ENCODE measurements around the gene STX18.
"Not testable (repeated sequence)": the region's sequence is repeated elsewhere in the genome, so short reads cannot be mapped to it uniquely, and the experiment has no call there.

Gene STX18

DNA sequence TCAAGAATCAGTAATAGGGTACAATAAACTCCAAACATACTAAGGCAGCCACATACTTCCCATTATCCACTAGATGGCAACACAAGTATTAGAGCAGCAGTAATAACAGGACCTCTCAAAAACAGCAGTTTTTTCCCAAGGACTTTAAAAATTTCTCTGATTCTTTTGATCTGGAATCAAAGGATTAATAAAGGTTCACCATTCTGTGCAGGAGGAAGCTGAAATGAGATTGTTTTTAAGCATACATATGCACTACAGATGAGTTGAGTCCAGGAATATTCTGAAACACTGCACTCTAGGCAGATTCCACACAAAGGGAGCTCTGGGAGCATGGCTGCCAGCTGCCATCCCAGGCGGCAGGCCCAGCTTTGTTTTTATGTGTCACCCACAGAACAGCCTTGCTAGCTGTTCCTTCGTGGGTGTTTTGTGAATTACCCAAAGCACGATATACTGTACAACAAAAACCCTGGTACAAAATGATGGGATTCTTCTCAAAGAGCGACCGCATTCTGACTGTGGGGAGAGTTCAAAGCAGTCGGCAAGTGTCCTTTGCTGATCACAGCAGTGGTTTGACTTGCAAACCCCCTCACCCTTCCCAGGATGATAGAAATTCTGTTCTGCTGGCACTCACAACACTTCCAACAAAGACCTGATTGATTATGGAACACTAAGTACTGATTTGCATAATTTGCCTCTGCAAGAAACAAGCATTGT, 61.0 kb downstream of the STX18 start:
- DNase-seq (ENCODE audit: low read depth in 2 of 2) = no peak

DNA sequence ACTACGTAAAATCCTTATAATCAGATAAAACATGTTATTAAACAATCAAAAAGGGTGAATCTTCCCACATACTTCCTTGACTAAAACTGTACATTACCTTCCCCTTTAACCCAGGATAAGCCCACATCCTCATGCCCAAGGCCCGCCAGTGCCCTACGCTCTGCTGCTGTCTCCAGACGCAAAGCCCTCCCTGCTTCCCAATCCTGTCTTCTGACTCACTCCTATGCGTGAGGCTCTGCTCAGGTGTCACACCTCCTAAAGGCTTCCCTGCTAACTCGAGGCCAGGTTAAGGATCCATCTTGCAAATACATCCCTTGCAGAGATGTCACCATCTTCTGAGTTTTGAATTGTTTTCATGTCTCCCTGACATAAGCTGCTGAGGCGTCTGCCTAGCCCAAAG, 61.6 kb downstream of the STX18 start:
- no peak for DNase-seq (ENCODE audit: low read depth in 2 of 2)

DNA sequence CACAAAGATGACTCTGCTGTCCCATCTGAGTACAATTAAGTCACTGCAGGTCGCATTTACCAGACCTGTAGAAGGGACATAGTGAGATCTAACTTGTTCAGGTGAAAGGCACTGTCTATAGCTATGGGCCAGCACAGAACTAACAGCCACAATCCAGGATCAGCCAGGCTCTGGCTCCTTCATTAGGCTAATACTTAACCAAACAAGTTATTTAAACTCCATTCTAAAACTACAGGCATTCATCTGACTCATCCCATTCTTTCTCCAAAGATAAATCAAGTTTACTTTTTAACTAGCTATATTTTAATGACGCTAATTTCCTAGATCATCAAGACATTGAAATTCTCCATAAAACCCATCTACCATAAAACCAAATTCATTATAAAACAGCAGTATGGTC, 62.5 kb downstream of the STX18 start:
- no peak for DNase-seq (ENCODE audit: low read depth in 2 of 2)

DNA sequence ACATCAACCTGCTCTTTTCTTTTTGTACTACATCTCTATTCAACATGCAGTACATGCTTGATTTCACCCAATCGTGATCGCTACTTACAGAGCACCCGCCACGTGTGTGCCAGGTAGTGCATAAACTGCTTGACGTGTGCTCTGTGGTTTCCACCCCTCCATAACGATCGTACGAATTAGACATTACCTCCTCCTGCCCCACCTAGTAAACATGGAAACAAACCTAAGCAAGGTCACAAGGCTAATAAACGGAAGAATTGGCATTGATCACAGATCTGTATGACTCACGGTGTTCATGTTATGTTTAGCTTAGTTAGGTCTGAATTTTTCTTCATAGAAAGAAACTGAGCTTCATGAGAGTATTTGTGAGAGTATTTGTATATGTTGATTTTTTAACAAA, 64.1 kb downstream of the STX18 start:
- DNase-seq (ENCODE audit: low read depth in 2 of 2) = no peak

DNA sequence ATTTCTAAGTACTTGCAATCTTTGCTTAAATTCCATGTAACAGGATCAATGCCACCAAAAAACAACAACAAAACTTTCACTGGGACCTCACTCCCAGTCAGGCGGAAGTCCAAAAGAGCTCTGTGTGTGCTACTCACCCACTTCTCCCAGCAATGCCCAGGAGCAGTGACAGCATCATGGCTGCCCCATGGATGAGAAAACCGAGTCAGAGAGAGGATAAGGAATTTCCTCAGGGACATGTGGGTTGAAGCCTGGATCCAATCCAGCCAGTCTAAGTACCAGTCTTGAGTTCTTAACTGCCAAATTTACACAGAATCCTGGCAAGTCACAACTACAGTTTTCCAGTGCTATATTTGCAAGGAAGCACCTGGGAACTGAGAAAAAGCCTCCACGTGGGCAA, 64.5 kb downstream of the STX18 start:
- DNase-seq (ENCODE audit: low read depth in 2 of 2) = no peak

DNA sequence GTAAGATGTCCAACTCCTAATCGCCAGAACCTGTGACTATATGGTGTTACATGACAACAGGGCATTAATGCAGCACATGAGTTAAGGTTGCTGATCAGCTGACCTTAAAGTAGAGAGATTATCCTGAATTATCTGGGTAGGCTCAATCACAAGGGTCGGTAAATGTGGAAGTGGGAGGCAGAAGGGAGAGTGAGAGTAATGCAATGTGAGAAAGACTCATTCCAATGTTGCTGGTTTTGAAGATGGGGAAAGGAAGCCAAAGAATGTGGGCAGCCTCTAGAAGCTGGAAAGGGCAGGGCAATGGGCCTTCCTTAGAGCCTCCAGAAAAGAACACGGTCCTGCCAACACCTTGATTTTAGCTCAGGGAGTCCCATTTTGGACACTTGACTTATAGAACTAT, 67.4 kb downstream of the STX18 start:
- DNase-seq (ENCODE audit: low read depth in 2 of 2) = no peak

DNA sequence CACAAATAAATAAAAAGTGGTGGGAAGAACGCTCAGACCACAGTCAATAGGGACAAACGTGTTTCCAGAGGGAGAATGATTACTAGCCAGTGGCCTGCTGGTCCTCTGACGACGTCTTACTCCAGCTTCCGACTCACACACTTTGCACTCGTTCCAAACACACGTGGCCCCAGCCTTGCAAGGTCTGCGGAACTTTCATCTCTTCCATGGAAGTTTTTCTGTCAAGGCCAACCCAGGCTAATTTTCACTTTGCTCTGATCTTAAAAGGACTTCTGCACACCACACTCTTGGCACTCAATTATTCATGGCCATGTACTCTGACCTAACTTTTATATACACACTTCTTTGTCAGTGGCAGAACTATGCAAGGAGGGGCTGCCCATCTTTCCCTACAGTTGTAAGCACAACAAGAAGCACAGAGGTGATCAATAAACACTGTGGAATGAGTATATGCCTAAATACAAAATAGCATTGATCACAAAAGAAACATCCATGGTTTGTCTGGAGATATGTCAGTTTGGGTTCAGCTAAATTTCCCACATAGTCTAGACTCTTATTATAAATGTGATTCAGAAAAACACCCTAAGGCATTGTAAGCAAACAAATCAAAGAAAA, 69.4 kb downstream of the STX18 start:
- DNase-seq (ENCODE audit: low read depth in 2 of 2) = no peak

DNA sequence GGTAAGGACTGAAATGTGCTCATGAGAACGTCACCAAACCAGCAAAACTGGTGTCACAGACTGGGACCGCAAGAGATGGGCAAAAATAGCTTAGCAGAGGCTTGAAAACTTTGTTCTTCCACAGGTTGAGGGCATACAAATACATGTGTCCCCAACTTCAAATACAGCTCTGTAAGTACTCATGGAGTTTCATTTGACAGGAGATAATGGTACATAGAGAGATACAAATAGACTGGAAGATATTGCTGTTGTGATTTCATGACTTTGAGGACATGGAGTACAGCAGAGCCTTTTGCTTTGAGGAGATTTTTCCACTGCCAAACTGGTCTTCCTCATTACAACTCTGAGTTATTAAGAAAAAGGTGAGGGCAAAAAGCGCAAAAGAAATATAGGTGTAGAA, 70.7 kb downstream of the STX18 start:
- no peak for DNase-seq (ENCODE audit: low read depth in 2 of 2)

DNA sequence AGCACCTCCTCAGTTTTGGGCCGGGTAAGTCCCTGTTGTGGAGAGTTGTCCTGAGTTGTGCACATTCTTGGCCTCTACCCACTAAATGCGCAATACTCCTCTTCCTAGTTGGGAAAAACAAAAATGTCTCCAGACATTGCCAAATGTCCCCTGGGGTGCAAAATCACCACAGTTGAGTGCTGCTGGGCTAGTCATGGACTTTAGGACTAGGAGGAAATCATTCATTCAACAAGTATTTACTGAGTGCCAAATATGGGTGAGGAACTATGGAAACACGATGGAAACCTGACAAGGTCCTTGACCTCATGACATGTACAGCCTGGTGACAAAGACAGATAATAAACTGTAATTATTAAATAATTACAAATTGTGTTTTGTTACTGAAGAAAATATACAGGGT, 71.6 kb downstream of the STX18 start:
- DNase-seq (ENCODE audit: low read depth in 2 of 2) = no peak

DNA sequence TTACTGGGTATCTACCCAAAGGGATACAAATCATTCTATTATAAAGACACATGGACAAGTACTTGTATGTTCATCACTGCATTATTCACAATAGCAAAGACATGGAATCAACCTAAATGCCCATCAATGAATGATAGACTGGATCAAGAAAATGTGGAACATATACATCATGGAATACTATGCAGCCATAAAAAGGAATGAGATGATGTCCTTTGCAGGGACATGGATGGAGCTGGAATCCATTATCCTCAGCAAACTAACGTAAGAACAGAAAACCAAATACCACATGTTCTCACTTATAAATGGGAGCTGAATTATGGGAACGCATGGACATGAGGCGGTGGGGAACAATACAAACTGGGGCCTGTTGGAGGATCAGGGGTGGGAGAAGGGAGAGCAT, 76.6 kb downstream of the STX18 start:
- DNase-seq (ENCODE audit: low read depth in 2 of 2) = not testable (repeated sequence)

DNA sequence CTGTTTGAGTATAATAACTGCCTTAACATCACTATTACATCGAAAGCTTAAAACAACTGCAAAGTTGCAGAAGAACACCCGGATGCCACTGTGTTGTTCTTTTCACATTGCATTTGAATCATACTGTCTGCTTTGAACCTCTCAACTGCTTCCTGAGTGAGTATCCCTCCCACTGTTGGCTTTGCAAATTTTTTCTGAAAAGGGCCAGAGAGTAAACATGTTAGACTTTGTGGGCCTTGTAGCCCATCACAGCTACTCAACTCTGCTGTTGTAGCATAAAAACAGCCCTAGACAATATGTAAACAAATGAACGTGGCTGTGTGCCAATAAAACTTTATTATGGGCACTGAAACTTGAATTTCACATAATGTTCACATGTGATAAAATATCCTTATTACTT, 78.9 kb downstream of the STX18 start:
- no peak for DNase-seq (ENCODE audit: low read depth in 2 of 2)

DNA sequence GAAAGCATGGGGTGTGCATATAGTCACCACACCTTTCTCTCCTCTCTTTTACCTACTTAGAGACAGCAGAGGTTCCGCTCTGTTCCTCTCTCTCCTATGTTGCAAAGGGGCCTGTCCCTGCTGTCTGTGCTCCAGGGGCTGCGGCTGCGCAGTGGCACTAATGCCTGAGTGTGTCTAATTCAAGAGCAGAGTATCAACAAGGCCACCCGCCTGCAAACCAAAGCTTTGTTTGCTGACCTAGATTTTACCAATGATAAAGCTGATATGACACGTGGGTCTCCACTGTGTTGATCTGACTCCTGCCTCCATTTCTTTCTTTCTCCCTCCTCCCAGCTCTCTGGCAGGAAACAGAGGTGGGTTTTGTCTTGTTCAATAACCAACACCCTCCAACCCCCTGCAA, 80.0 kb downstream of the STX18 start:
- DNase-seq (ENCODE audit: low read depth in 2 of 2) = peak in 1 of 2 donors; percentile 1

DNA sequence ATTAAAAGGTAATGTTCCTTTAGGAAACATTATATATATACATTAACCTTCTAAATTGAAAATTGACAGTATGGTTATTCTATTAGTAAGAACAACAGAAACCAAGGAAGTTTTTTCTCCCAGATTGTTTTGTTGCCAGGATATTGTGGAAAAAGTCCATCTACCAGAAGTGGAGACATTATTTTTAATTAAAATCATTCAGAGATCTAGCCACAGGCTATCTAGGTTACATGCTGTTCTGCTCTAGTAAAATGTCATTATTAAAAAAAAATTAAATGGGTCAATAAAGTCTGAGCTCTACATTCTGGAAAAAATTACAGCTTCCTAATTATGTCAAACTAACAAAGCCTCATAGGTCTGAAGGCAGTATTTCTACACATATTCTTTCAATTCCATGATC, 80.7 kb downstream of the STX18 start:
- DNase-seq (ENCODE audit: low read depth in 2 of 2) = no peak

DNA sequence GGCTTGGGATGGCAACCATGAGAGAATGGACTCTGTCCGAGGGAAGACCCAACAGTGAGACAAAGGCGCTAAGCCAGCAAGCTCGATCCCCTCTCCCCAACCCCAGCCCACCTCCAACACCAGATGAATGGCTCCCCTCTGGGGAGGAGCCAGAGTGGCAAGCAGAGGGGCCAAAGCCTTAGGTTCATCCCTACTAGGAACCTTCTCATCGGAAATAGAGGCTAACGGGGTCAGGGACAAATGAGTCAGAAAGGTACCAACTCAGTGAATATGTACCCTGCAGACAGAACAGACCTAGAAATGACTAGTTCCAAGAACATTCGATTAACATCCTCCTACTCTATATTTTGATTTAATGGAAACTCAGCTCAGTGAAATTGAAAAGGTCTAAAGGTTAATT, 81.1 kb downstream of the STX18 start:
- DNase-seq (ENCODE audit: low read depth in 2 of 2) = no peak

DNA sequence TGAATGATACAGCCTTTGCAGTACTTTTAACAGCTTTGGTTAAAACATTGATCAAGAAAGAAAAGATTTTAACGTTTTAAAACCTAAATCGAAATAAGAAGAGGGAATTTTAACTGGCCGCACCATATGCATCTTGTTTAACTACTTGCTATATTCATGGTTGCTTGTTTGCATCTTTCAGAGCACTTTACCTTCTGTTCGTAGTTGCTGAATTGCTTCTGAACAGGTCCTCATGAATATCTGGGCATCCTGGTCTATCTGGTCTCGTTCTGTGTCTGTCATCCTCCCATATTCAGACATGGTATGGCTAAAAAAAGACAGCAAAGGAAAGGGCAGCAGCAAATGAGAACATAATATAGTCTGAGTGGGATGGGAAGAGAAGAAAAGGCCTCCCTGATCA, 82.7 kb downstream of the STX18 start:
- DNase-seq (ENCODE audit: low read depth in 2 of 2) = no peak

DNA sequence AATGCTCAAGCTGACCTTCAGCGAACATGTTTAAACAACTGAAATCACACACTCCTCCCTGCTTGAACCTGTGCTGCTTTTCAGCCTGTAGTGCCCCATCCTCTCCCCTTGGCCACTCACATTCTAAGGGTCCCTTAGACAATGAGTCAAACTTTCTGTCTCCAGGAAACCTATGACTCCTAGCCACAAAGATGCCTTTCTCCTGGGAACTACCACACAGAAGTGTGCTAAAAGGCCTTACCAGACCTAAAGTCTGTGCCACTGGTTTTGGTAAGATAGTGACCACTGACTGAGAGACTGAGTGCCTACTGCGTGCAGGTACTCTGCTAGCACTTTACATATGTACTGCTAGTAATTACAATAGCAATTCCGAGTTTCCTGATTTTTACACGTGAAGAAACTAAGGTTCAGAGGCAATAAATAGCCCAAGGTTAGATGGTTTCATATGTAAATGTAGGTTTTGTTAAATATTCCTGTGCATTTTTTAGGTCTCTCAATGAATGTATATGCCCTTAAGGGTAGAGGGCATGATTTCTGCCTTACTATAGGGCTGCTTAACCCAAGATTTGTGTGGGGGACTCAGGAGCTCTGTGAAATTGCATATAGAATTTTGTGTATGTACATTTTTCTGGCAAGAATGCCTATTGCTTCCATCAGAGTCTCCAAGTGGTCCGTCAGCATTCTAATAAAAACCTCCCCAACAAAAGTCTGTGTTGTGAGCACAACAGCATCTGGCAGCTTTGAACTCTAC, 83.9 kb downstream of the STX18 start:
- DNase-seq (ENCODE audit: low read depth in 2 of 2) = no peak

DNA sequence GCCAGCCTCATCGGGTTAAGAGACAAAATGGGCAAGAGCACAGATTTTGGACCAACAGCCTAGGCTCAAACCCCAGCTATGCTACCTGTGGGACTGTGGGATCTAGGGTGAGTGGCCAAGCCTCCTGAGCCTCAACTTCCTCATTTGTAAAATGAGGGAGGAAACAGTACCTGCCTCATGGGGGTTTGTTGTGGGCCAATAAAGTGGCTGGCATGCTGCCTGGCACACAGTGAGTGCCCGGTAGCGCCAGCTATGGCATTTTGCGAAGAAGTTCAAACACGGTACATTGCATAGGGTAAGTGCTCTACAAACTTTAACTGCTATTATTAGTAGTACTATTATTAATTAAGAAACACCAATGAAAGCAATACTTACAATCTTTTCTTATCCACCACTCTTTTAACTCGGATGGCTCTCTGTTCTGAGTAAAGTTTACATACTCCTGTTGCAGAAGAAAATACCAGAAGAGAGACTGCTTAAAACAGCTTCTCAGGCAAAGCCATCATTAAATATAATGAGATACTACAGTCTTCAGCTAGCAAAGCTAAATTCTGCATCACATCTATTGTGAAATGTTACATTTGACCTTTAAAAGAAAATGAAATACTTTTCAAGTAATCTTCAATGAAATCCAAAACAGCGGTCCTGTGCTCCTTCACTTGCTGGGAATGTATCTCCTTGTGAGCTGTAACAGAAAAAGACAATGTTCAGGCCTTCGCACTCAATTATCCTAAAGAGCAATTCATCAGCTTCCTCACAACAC, 84.9 kb downstream of the STX18 start:
- no peak for DNase-seq (ENCODE audit: low read depth in 2 of 2)

DNA sequence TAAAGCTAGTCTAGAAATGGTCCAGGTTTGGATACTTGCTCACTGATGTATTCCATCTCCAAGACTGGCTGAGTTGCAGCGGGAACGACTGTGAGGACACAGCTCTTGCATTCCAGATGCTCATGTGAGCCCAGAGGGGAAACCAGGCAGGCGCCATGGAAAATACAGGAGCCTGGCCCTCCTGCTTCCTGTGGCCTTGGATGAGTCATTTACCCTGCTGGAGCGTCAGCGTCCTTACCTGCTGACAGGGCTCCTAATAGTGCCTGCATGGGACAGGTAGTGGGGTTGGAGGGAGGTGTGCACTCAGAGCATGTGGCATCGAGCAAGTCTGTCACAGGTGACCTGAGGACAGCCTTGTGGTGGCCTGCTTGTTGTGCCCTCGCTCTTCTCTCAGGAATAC, 85.5 kb downstream of the STX18 start:
- no peak for DNase-seq (ENCODE audit: low read depth in 2 of 2)

DNA sequence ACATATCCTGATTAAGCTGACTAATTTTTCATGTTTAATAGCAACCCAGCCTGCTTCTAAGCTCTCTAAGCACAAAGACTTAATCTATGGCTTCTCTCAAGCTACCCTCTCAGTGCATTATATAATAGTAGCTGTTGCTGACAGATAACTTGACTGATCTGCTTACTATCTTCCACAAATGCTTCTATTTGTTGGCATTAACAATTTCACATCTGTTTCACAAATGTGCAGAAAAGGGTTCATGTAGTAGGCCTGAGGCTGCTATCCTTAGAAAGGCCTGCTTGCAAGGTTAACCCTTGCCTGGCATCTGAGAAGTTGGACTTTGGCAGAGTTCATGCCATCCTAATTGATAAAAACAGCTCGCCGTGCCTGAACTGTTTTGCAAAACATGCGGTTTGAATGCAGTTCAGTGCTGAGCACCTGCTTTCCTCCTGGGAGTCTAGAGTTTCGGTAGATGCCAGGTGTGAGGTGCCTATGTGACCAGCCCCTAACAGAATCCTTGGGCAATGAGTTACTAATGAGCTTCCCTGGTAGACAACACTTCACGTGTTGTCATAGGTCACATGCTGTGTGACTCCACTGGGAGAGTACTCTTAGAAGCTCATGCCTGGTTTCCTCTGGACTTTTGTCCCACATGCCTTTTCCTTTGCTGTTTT, 86.5 kb downstream of the STX18 start:
- DNase-seq (ENCODE audit: low read depth in 2 of 2) = no peak

DNA sequence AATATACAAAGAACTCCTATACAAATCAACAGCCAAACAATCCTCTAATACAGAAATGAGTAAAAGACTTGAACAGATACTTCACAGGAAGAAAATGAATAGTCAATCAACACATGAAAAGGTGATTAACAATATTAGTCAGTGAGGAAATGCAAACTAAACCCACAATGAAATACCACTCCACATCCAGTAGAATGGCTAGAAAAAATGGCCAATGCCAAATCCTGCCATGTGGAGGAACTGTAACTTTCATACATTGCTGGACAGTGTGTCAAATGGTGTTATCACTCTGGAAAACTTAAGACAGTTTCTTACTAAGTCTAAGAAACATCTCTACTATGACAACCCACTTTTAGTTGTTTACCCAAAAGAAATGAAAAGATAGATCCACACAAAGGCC, 95.4 kb downstream of the STX18 start:
- DNase-seq (ENCODE audit: low read depth in 2 of 2) = no peak

DNA sequence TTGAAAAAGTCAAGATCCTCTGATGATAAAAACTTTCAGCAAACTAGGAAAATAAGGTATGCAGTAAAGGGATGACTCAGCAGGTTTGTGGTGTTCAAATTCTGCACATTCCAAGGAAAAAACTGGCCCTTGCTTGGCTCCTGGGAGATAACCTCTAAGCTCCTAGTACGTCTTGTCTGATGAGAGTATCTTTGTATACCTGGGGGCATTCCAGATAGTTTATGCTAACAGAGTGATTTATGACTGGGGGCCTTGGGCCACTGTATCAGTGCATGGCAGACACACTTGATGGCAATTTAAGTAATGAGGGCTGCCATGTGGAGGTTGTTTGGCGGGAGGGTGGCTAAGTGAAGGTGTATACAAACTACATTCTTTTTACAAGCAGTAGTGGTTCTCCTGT, 98.0 kb downstream of the STX18 start:
- DNase-seq (ENCODE audit: low read depth in 2 of 2) = no peak
